OCI-LY3 (cell line): ENCODE measurements around the gene TMEM209.

Source experiments
- EZH2phosphoT487 ChIP-seq: fragments of 200-600 bp; shearing (Covaris generic); IDR thresholded peaks from 2 replicates; pipeline ENCODE4 v1.6.1; 2018; ENCODE audit warnings: antibody characterized with exemption, mixed run types, low read depth
- TF ChIP-seq, protein P1 (sequence below): fragments of 200-600, 300-600 bp; sonication (generic); IDR thresholded peaks from 2 replicates; pipeline ENCODE4 v1.5.1; 2014; ENCODE audit warnings: antibody characterized with exemption, low read length, low read depth

DNA sequence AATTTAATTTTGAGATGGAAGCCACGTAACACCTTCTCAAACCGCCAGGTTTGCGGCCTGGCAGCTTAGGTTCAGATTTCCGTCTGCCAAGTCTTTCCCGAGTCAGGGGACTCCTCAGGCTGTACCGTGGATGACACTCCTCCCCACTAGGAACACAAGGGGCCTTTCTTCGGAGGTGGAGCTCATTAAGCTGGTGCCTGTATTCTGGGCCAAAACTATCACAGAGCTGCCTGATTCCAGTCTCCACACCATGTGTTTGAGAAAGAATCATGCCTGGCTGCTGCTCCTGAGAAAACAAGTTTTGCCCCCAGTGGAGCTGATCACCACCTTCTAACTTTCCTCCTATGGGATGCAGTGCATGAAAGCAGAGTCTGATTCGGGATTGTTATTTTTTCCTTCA, 44.8 kb downstream of the TMEM209 start:
- TF ChIP-seq, protein P1, sequence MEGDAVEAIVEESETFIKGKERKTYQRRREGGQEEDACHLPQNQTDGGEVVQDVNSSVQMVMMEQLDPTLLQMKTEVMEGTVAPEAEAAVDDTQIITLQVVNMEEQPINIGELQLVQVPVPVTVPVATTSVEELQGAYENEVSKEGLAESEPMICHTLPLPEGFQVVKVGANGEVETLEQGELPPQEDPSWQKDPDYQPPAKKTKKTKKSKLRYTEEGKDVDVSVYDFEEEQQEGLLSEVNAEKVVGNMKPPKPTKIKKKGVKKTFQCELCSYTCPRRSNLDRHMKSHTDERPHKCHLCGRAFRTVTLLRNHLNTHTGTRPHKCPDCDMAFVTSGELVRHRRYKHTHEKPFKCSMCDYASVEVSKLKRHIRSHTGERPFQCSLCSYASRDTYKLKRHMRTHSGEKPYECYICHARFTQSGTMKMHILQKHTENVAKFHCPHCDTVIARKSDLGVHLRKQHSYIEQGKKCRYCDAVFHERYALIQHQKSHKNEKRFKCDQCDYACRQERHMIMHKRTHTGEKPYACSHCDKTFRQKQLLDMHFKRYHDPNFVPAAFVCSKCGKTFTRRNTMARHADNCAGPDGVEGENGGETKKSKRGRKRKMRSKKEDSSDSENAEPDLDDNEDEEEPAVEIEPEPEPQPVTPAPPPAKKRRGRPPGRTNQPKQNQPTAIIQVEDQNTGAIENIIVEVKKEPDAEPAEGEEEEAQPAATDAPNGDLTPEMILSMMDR = no peak
- TF ChIP-seq EZH2phosphoT487 = no peak
